ENCODE data around the gene LMOD2. TPM values are rescaled to one million over a fixed set of nuclear protein-coding genes. Genes with fewer than 3 reads are reported as not detected.
"Not testable (repeated sequence)": the region's sequence is repeated elsewhere in the genome, so short reads cannot be mapped to it uniquely, and the experiment has no call there.

The LMOD2 gene
- total RNA-seq, 1 donor from 2014 or later: not detected

GRCh38 chr7:123625254-123625653 lies 30.4 kb upstream of the LMOD2 start:
- H3K4me1 Mint-ChIP-seq: no peaks in the 10 kb centered on the region
- peaks cover 2% of the 10 kb centered on the region for H3K9me3 Mint-ChIP-seq
- no peak for TF ChIP-seq CTCF (conservative IDR thresholded peaks at IDR 0.05)
- no peaks in the 10 kb centered on the region for H3K36me3 Mint-ChIP-seq (ENCODE audit: low read depth)
- H3K4me3 Mint-ChIP-seq: no peak overlapping the region
- no peak for DNase-seq (ENCODE audit: low read depth, low spot score)
- no peak overlapping the region for H3K27ac Mint-ChIP-seq (ENCODE audit: unreplicated experiment)
- no peaks in the 10 kb centered on the region for H3K27me3 Mint-ChIP-seq (ENCODE audit: low read depth)

DNA sequence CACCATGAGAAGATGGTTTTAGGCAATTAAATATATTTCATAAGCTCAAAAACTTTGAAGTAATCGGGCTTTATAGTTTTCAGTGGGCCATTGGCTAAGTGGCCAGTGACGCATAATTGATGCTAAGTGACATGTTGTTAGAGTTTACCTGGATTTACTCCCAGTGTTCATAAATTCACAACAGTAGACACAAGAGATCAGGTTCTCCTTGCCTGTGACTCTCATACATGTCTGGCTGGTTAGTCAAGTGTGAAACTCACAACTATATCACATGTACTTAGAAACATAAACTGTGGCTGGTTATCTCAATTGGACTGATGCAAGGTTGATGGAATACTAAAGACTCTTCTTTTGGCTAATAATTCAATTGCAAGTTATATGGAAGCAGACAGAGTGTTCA lies 27.8 kb upstream of the LMOD2 start:
- Mint-ChIP-seq H3K27me3 (ENCODE audit: low read depth) (no peaks in the 10 kb centered on the region), H3K27ac (ENCODE audit: unreplicated experiment) (no peak overlapping the region), H3K9me3 (peaks cover 2% of the 10 kb centered on the region), H3K36me3 (ENCODE audit: low read depth) (no peaks in the 10 kb centered on the region), H3K4me1 (no peaks in the 10 kb centered on the region), H3K4me3 (no peak overlapping the region)
- no peak for TF ChIP-seq CTCF (conservative IDR thresholded peaks at IDR 0.05)
- DNase-seq (ENCODE audit: low read depth, low spot score): no peak

DNA sequence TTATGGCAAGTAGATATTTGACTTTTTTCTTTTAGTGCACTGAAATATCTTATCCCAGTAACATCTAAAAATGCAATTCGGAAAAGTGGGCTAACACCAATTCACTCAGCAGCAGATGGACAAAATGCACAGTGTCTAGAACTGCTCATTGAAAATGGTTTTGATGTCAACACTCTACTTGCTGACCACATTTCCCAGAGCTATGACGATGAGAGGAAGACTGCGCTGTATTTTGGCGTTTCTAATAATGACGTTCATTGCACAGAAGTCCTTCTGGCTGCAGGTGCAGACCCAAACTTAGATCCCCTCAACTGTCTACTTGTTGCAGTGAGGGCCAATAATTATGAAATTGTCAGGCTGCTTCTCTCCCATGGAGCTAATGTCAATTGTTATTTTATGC lies 26.8 kb upstream of the LMOD2 start:
- Mint-ChIP-seq H3K9me3 (peaks cover 2% of the 10 kb centered on the region), H3K4me3 (no peak overlapping the region), H3K4me1 (no peaks in the 10 kb centered on the region), H3K36me3 (ENCODE audit: low read depth) (no peaks in the 10 kb centered on the region), H3K27me3 (ENCODE audit: low read depth) (no peaks in the 10 kb centered on the region), H3K27ac (ENCODE audit: unreplicated experiment) (no peak overlapping the region)
- no peak for DNase-seq (ENCODE audit: low read depth, low spot score)
- TF ChIP-seq CTCF (conservative IDR thresholded peaks at IDR 0.05): no peak

- Mint-ChIP-seq H3K27me3 (ENCODE audit: low read depth) (no peaks in the 10 kb centered on the region), H3K4me3 (no peak overlapping the region), H3K4me1 (no peaks in the 10 kb centered on the region), H3K27ac (ENCODE audit: unreplicated experiment) (no peak overlapping the region), H3K36me3 (ENCODE audit: low read depth) (no peaks in the 10 kb centered on the region), H3K9me3 (peaks cover 2% of the 10 kb centered on the region)
- no peak for TF ChIP-seq CTCF (conservative IDR thresholded peaks at IDR 0.05)
- no peak for DNase-seq (ENCODE audit: low read depth, low spot score)
Measured at GRCh38 chr7:123629281-123629680, 26.4 kb upstream of the LMOD2 start.

- Mint-ChIP-seq H3K9me3 (no peaks in the 10 kb centered on the region), H3K4me1 (peaks cover 8% of the 10 kb centered on the region), H3K27ac (ENCODE audit: unreplicated experiment) (no peak overlapping the region), H3K36me3 (ENCODE audit: low read depth) (no peaks in the 10 kb centered on the region), H3K4me3 (no peak overlapping the region), H3K27me3 (ENCODE audit: low read depth) (no peaks in the 10 kb centered on the region)
- no peak for TF ChIP-seq CTCF (conservative IDR thresholded peaks at IDR 0.05)
- no peak for DNase-seq (ENCODE audit: low read depth, low spot score)
Measured at GRCh38 chr7:123632808-123633207, 22.9 kb upstream of the LMOD2 start.

DNA sequence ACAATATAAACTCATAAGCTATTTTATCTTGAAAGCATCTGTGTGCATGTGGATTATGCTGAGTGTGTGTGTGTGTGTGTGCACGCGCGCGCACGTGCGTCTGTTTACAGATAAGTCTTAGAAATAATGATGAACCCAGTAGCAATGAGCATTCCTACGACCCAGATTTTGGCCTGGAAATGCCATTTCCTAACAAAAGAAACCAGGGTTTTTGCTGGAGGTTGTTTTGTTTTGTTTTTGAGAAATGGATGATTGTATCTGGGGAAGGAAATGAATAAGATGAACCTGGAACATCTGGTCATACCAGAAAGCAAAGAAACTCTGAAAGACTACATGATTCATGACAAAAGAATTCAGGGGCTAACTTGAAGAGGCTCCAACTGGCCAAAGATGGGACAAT lies 22.1 kb upstream of the LMOD2 start:
- Mint-ChIP-seq H3K4me3 (no peak overlapping the region), H3K27me3 (ENCODE audit: low read depth) (peaks cover 3% of the 10 kb centered on the region), H3K9me3 (no peaks in the 10 kb centered on the region), H3K4me1 (peaks cover 14% of the 10 kb centered on the region), H3K36me3 (ENCODE audit: low read depth) (no peaks in the 10 kb centered on the region), H3K27ac (ENCODE audit: unreplicated experiment) (no peak overlapping the region)
- no peak for DNase-seq (ENCODE audit: low read depth, low spot score)
- TF ChIP-seq CTCF (conservative IDR thresholded peaks at IDR 0.05): no peak

GRCh38 chr7:123634011-123634573 lies 21.6 kb upstream of the LMOD2 start:
- not testable (repeated sequence) for H3K27me3 Mint-ChIP-seq (ENCODE audit: low read depth); DNase-seq (ENCODE audit: low read depth, low spot score); H3K27ac Mint-ChIP-seq (ENCODE audit: unreplicated experiment); H3K9me3 Mint-ChIP-seq; H3K4me3 Mint-ChIP-seq; H3K36me3 Mint-ChIP-seq (ENCODE audit: low read depth)
- H3K4me1 Mint-ChIP-seq: peaks cover 17% of the 10 kb centered on the region
